HG02938 (cell line): ENCODE data around the gene RHEBL1.

Source experiments
- ATAC-seq: cut with Tn5 transposase; IDR thresholded peaks from one replicate; pipeline ENCODE4 v1.9.1; 2021; ENCODE audit warnings: mild to moderate bottlenecking, moderate library complexity; ENCODE audit not compliant: unreplicated experiment

The RHEBL1 gene

GRCh38 chr12:49055092-49055491 is 14.7 kb downstream of the RHEBL1 start:
- ATAC-seq, result no peak

DNA sequence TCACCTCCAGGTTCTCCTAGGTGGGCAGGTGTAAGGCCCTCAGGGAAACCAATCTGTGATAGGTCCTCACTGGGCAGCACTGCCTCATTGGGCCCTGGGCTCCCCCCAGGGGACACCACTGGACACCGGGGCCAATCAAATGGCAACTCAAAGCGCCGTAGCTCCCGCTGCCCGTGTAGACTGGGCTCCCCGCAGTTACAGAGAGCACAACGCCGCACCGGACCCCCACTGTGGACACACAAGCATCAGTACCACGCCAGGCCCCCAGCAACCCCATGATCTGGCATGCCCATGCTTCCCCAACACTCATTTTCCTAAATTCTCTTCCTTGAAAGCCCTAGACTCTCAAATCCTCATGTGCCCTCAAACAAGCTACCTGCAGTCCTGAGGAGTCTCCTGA is 15.3 kb downstream of the RHEBL1 start:
- no peak for ATAC-seq

GRCh38 chr12:49054096-49054495 is 15.7 kb downstream of the RHEBL1 start:
- no peak for ATAC-seq

GRCh38 chr12:49052451-49053208 is 17.1 kb downstream of the RHEBL1 start:
- no peak for ATAC-seq

DNA sequence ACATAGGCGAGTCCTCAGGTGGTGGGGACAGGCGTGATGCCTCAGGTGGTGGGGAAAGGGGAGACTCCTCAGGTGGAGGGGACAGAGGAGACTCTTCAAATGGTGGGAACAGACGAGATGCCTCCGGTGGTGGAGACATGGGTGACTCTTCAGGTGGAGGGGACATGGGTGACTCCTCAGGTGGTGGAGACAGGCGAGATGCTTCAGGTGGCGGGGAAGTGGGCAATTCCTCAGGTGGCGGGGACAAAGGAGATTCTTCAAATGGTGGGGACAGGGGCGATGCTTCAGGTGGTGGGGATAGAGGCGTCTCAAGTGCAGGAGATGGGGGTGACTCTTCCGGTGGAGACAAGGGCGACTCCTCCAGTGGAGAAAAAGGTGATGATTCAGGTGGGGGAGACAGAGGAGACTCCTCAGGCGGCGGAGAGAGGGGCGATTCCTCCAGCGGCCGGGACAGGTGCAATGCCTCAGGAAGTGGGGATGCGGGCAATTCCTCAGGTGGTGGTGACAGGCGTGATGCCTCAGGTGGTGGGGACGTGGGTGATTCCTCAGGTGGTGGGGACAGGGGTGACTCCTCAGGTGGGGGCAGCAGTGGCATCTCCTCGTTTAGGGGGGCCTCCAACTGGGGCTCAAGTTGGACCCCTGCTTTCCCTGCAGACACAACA is 17.9 kb downstream of the RHEBL1 start:
- ATAC-seq, result no peak

GRCh38 chr12:49051373-49051764 is 18.4 kb downstream of the RHEBL1 start:
- ATAC-seq, result no peak

DNA sequence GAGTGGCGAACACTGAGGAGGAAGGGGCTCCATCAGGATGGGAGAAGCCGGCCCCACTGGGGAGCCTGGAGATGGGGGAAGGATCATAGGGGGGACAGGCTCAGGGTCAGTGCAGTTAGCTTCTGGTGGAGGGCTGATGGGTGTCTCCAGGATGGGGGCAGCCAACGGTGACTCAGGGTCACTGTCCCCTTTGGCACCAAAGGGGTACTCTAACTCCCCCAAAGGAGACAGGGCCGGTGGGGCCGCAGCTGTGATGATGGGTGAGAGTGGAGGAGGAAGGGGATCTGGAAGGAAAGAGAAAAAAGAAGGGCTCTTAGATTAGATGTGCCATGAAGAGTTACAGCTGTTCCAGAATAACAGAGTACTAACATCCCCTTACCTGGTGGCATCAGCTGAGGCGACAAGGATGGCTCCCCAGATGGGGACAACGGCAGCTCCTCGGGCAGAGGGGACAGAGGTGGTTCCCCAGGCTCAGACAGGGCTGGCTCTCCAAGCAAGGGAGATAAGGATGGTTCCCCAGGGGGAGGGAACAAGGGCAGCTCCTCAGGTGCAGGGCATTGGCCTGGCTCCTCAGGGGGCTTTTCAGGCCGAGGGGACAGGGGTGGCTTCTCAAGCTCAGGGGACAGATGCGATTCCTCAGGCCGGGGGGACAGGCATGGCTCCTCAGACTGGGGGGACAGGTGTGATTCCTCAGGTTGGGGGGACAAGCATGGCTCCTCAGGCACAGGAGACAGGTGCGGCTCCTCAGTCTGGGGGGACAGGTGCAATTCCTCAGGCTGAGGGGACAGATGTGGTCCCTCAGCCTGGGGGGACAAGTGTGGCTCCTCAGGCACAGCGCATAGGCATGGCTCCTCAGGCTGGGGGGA is 19.0 kb downstream of the RHEBL1 start:
- no peak for ATAC-seq

- no peak for ATAC-seq
These were observed 20.1 kb downstream of the RHEBL1 start for GRCh38 chr12:49049566-49050224.

- no peak for ATAC-seq
These were observed 20.8 kb downstream of the RHEBL1 start for GRCh38 chr12:49048953-49049352.

DNA sequence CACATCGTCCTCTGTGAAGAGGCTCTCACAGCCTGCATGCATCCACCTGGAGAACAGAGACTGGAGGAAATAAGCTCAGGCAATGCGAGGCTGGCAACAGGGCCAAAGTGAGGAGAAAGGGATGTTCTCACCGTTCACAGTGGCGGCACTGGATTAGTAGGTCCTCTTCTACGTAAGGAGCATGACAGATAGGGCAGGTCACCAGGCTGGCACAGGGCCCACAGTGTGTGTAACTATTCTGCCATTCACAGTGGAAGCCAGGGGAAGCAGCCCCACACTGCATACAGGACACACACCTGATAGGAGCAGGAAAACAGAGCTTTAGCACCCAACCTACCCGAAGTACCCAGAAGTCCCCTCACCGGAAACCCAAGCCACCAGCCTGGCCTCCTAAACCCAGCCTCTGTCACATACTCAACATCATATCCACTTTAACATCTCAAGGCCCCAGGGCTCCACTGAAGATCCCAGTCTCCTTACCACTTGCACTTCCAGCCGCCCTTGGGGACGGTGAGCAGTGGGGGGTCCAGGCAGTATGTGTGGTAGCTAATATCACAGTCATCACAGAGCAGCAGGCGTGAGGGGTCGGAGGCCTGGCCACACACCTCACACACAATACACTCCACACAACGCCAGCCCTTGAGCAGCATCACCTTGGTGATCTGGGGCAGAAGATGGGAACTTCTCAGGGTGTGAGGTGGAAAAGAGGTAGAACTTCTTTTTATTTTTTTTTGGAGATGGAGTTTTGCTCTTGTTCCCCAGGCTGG is 23.5 kb downstream of the RHEBL1 start:
- no peak for ATAC-seq

- ATAC-seq, result no peak
These were observed 25.1 kb downstream of the RHEBL1 start for GRCh38 chr12:49044660-49045059.

DNA sequence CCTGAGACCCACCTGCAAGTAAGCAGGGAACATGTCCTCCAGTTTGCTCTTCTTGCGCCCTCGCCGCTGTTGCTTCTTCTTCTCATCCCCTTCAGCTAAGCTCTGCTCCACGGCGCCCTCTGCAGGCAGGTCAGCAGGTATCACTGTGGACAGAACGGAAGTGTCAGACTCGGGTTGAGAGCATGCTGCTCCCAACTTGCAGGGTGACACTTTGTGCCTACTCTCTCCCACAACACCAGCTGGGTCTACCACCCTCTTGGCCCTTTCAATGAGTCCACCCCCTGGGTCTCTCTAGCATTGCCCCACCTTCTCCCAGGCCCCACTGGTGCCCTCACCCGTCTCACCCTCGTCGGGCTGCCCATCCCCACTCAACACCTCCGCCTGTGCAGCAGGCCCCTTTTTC is 25.9 kb downstream of the RHEBL1 start:
- no peak for ATAC-seq

DNA sequence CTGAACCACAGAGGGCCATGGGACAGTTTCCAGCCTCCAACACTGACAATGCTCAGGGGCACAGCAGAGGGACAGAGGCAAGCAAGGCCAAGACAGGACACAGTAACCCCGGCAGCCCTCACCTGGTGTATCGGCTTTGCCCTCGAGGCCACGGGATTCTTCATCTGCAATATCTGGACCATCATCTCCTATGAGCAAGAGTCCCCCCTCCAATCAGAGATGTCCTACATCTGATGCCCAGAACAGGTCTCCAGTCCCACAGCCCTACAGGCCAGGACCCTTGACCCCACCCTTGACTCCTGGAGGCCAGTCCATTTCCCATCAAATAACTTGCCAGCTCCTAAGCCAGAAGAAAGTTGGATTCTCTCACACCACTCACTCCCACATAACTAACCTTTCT is 26.5 kb downstream of the RHEBL1 start:
- ATAC-seq, result no peak

- ATAC-seq, result no peak
These were observed 27.8 kb downstream of the RHEBL1 start for GRCh38 chr12:49041881-49042484.

- no peak for ATAC-seq
These were observed 28.5 kb downstream of the RHEBL1 start for GRCh38 chr12:49041036-49041880.

- no peak for ATAC-seq
These were observed 29.4 kb downstream of the RHEBL1 start for GRCh38 chr12:49040364-49040855.

- ATAC-seq, result no peak
These were observed 30.1 kb downstream of the RHEBL1 start for GRCh38 chr12:49039421-49040363.
